Fibroblast of the aortic adventitia (primary cell): ENCODE data around the gene TC2N. TPM values are rescaled to one million over a fixed set of nuclear protein-coding genes. Genes with fewer than 3 reads are reported as not detected.
A peak's percentile ranks its signal among the peaks of the same experiment; 100 is the strongest.
"Not testable (repeated sequence)": the region's sequence is repeated elsewhere in the genome, so short reads cannot be mapped to it uniquely, and the experiment has no call there.

Experiments used
- DNase-seq: peaks from one replicate; pipeline ENCODE4 v3.0.0-alpha.2; 2010; ENCODE audit warnings: low read depth
- H3K4me3 ChIP-seq: 2 replicates; pipeline ENCODE4 v1.5.1; 2011; ENCODE audit warnings: low read depth, mild to moderate bottlenecking, control low read depth, low read length, moderate library complexity
- total RNA-seq: library from RNA; depleted of rRNA; stranded (reverse); fragments of >200 nt; gene quantifications from 2 replicates; pipeline ENCODE4 v1.2.3, GENCODE V29; 2012; ENCODE audit warnings: low replicate concordance
- TF ChIP-seq, protein P1 (sequence below): IDR thresholded peaks from 2 replicates; pipeline ENCODE4 v1.5.1; 2011; ENCODE audit warnings: mild to moderate bottlenecking, low read length, control low read depth, inconsistent platforms; ENCODE audit not compliant: insufficient read depth

TC2N gene
- total RNA-seq, 1 donor = 1.6 TPM

DNA sequence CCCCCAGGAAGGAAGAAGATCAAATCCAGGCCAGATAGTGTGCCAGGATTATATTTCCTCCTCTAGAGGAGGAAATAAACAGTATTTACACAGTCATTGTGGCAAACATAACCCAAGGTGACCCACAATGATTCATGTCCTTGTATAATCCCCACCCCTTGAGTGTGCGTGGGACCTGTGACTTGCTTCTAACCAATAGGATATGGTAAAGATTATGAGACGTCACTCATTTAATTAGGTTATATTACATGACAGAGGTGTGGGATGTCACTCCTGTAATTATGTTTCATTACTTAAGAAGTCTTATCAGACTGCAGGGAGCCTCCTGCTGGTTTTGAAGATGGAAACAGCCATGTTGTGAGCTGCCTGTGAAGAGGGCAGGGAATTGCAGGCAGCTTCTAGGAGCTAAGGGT lies 123.3 kb downstream of the TC2N start:
- TF ChIP-seq, protein P1, sequence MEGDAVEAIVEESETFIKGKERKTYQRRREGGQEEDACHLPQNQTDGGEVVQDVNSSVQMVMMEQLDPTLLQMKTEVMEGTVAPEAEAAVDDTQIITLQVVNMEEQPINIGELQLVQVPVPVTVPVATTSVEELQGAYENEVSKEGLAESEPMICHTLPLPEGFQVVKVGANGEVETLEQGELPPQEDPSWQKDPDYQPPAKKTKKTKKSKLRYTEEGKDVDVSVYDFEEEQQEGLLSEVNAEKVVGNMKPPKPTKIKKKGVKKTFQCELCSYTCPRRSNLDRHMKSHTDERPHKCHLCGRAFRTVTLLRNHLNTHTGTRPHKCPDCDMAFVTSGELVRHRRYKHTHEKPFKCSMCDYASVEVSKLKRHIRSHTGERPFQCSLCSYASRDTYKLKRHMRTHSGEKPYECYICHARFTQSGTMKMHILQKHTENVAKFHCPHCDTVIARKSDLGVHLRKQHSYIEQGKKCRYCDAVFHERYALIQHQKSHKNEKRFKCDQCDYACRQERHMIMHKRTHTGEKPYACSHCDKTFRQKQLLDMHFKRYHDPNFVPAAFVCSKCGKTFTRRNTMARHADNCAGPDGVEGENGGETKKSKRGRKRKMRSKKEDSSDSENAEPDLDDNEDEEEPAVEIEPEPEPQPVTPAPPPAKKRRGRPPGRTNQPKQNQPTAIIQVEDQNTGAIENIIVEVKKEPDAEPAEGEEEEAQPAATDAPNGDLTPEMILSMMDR = no peak
- DNase-seq = no peak
- no peak overlapping the region for H3K4me3 ChIP-seq

DNA sequence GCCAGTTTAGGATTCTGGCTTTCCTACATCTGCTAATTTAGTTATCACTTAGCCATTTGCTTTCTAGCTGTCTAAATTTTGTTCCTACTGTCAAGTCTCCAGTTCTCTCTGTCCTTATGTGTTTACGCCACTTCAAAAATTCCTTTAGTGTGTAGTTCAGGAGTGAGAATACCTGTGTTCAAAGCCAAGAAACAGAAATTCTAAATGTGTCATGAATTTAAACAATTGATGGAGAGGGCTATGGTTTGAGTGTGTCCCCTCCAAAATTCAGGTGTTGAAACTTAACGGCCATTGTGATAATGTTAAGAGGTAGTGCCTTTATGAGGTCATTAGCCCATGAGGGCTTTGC lies 124.1 kb downstream of the TC2N start:
- DNase-seq = no peak
- TF ChIP-seq, protein P1 = no peak
- H3K4me3 ChIP-seq = no peak overlapping the region

- TF ChIP-seq, protein P1 = no peak
- no peak overlapping the region for H3K4me3 ChIP-seq
- no peak for DNase-seq
These were observed 124.6 kb downstream of the TC2N start for GRCh38 chr14:91742621-91743304.

GRCh38 chr14:91739867-91740266 lies 127.5 kb downstream of the TC2N start:
- H3K4me3 ChIP-seq, DNase-seq: not testable (repeated sequence)

- TF ChIP-seq, protein P1 = no peak
- no peak for DNase-seq
- H3K4me3 ChIP-seq = no peak overlapping the region
These were observed 129.7 kb downstream of the TC2N start for GRCh38 chr14:91737619-91738018.

DNA sequence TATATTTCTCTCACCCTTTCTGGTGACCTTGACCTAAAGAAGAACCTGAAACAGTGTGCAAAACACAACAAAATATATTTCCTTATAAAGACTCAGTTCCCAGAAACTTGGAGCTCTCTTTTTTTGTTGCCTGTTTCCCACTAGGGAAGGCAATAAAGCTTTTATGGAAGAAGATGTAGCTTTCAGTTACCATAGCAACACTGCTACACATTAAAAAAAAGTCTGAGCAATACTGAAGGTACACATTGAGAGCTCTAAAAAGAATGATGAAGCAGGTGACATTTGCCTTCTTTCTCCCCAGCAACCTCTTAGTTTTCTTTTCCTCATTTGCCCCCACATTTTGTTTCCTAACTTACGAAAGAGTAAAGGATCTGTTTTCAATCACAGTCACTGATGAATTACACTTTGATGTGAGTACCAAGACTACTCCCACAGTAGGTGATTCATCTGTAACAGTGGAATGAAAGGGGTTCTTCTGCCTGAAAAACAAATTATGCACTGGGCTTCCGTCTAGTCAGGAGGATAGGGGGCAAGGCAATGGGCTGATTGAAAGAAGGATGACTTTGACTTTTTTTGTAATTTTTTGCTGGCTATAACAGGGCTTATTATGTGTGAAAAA lies 134.4 kb downstream of the TC2N start:
- peak; percentile 43 for DNase-seq
- no peak overlapping the region for H3K4me3 ChIP-seq
- TF ChIP-seq, protein P1 = no peak

GRCh38 chr14:91732439-91732838 lies 134.9 kb downstream of the TC2N start:
- TF ChIP-seq, protein P1 = no peak
- no peak for DNase-seq
- H3K4me3 ChIP-seq = no peak overlapping the region
